Activated T-helper 2 cell treated with anti-CD3 and anti-CD28 coated beads, Interferon-gamma antibody, Interleukin-2, Interleukin-4, amounts not matched to agents 10 μg/mL and 5 μg/mL and 100 μg/mL, durations not matched to agents 14 hours and 24 hours and 36 hours (primary cell): ENCODE results near the gene NBEAL1. TPM values are rescaled to one million over a fixed set of nuclear protein-coding genes. Genes with fewer than 3 reads are reported as not detected.
"Not testable (repeated sequence)": the region's sequence is repeated elsewhere in the genome, so short reads cannot be mapped to it uniquely, and the experiment has no call there.

Experiments
- DNase-seq: peaks from one replicate; pipeline ENCODE4 v3.0.0; 2021; ENCODE audit warnings: low spot score
- H3K27ac Mint-ChIP-seq: one replicate; pipeline ENCODE4 v1.8.0; 2021; ENCODE audit warnings: mixed read lengths
- H3K27me3 Mint-ChIP-seq: one replicate; pipeline ENCODE4 v1.8.0; 2021; ENCODE audit warnings: low read depth, mixed read lengths
- H3K36me3 Mint-ChIP-seq: one replicate; pipeline ENCODE4 v1.8.0; 2021; ENCODE audit warnings: low read depth, mixed read lengths
- H3K4me1 Mint-ChIP-seq: one replicate; pipeline ENCODE4 v1.8.0; 2021; ENCODE audit warnings: low read depth, mixed read lengths
- H3K4me3 Mint-ChIP-seq: one replicate; pipeline ENCODE4 v1.8.0; 2021; ENCODE audit warnings: low read depth, mild to moderate bottlenecking, moderate library complexity, mixed read lengths
- H3K9me3 Mint-ChIP-seq: one replicate; pipeline ENCODE4 v1.8.0; 2021; ENCODE audit warnings: mixed read lengths
- intact Hi-C: fragments of 100-400 bp; cut with micrococcal nuclease; formaldehyde crosslinking; loops from one replicate; pipeline ENCODE4 v1.15.1; 2023
- total RNA-seq: library from RNA; stranded (reverse); gene quantifications from 2 replicates; pipeline ENCODE4 v1.2.3, GENCODE V29; 2022

The NBEAL1 gene
- total RNA-seq, 1 donor from 2014 or later: 10.6 TPM

DNA sequence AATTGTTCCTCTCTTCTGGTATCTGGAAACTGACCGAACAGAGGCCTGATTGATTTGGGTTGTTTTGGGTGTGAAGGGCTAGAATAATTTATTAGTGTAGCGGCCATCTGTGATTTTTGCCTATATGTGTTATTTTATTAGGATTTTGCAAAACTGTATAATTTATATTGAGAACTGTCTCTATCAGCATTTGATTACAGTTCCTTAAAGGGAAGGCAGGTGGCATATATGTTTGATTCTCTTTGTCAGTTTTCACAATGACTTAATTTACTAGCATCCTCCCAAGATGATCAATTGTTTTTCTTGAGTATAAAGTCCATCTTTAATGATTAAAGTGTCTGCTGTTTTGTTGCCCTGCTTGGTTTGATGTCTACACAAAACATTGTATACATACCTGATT is 4.5 kb downstream of the NBEAL1 start:
- intact Hi-C loops: loop anchor here (5.0 kb wide), 1 partner anchor 387 kb away; the partner anchor contains the start of gene FAM117B
- peaks cover 9% of the 10 kb centered on the region for H3K36me3 Mint-ChIP-seq
- no peak overlapping the region for H3K27ac Mint-ChIP-seq
- H3K4me3 Mint-ChIP-seq: no peak overlapping the region
- no peak for DNase-seq
- H3K9me3 Mint-ChIP-seq: no peaks in the 10 kb centered on the region
- H3K4me1 Mint-ChIP-seq: peaks cover 39% of the 10 kb centered on the region
- H3K27me3 Mint-ChIP-seq: no peaks in the 10 kb centered on the region

DNA sequence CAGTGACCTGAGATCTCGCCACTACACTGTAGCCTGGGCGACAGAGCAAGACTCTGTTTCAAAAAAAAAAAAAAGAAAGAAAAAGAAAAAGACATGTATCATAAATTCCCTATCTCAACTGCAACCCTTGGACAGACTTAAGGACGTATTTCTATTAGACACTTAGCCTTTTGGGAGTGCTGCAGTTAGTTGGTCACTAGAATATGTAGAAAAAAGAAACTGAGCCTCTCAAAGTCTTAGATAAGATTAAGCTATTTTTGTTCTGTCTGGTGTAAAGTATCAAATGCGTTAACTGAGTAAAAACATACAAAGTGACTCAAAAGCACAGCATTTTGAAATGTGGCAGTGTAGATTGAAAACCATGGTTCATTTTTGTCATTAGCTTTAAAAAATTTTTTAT is 7.3 kb downstream of the NBEAL1 start:
- Mint-ChIP-seq H3K4me3 (no peak overlapping the region), H3K36me3 (peaks cover 7% of the 10 kb centered on the region), H3K27me3 (no peaks in the 10 kb centered on the region)

DNA sequence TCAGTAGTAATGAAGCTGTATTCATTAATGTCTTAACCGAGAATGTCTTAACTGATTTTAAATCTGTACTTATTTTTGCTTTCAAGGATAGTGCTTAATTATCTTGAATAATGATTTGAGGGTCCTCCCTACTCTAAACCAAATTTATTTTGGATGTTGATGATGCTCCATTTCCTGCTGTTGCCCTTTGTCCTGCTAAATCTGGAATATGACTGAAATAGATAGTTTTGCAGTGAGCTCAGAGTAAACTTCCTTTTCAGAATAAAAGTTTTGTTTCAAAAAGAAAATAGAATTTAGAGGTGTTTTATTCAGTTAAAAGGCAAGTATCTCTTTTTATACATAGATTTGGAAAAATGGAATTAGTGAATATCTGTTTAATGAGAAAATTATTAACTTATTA is 8.1 kb downstream of the NBEAL1 start:
- Mint-ChIP-seq H3K4me1 (peaks cover 29% of the 10 kb centered on the region), H3K4me3 (no peak overlapping the region), H3K36me3 (peaks cover 6% of the 10 kb centered on the region), H3K27me3 (no peaks in the 10 kb centered on the region), H3K9me3 (no peaks in the 10 kb centered on the region), H3K27ac (no peak overlapping the region)
- no peak for DNase-seq
- intact Hi-C loops: no loop called here

More for the DNA sequence above, 7.3 kb downstream of the NBEAL1 start:
- Mint-ChIP-seq H3K9me3 (no peaks in the 10 kb centered on the region), H3K4me1 (peaks cover 31% of the 10 kb centered on the region), H3K27ac (no peak overlapping the region)
- DNase-seq: no peak
- intact Hi-C loops: no loop called here

GRCh38 chr2:203025592-203025991 is 10.9 kb downstream of the NBEAL1 start:
- intact Hi-C loops: no loop called here
- DNase-seq: no peak
- no peaks in the 10 kb centered on the region for H3K27me3 Mint-ChIP-seq
- H3K36me3 Mint-ChIP-seq: peaks cover 6% of the 10 kb centered on the region
- no peak overlapping the region for H3K27ac Mint-ChIP-seq
- H3K4me1 Mint-ChIP-seq: peaks cover 15% of the 10 kb centered on the region
- no peak overlapping the region for H3K4me3 Mint-ChIP-seq
- no peaks in the 10 kb centered on the region for H3K9me3 Mint-ChIP-seq

DNA sequence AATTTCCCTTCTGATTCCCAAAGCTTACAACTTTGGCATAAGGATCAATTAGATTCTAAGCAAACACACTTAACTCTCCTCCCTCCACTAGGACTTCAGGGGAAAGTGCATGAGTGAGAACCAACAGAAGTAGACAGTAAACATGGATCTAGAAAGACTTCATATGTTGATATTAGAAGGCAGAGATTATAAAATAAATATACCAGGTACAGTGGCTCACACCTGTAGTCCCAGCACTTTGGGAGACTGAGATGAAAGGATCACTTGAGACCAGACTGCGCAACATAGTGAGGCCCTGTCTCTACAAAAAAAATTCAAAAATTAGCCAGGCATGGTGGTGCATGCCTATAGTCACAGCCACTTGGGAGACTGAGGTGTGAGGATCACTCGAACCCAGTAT is 15.9 kb downstream of the NBEAL1 start:
- H3K27me3 Mint-ChIP-seq: no peaks in the 10 kb centered on the region
- H3K4me3 Mint-ChIP-seq: no peak overlapping the region
- peaks cover 6% of the 10 kb centered on the region for H3K9me3 Mint-ChIP-seq
- DNase-seq: no peak
- H3K4me1 Mint-ChIP-seq: peaks cover 19% of the 10 kb centered on the region
- peaks cover 5% of the 10 kb centered on the region for H3K36me3 Mint-ChIP-seq
- no peak overlapping the region for H3K27ac Mint-ChIP-seq
- intact Hi-C loops: no loop called here

DNA sequence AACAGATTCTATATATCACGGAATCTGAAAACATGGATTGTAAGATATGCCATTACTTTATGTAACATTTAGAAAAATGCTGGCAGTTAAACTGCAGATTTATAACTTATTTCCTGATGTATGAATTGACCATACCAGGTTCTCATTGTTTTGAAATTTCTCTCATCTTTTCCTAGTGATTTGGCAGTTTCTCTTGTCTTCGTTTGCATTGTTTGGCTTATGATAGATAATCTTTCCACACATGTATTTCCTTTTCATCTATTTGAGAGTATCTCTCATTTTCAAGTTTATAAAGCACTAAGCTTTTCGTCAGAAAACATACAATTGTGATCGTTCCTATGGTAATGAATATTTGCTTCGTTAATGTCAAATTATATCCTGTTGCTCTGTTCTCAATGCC is 16.3 kb downstream of the NBEAL1 start:
- Mint-ChIP-seq H3K36me3 (peaks cover 5% of the 10 kb centered on the region), H3K9me3 (peaks cover 6% of the 10 kb centered on the region), H3K27me3 (no peaks in the 10 kb centered on the region), H3K4me1 (peaks cover 16% of the 10 kb centered on the region), H3K4me3 (no peak overlapping the region), H3K27ac (no peak overlapping the region)
- DNase-seq: no peak
- intact Hi-C loops: no loop called here

DNA sequence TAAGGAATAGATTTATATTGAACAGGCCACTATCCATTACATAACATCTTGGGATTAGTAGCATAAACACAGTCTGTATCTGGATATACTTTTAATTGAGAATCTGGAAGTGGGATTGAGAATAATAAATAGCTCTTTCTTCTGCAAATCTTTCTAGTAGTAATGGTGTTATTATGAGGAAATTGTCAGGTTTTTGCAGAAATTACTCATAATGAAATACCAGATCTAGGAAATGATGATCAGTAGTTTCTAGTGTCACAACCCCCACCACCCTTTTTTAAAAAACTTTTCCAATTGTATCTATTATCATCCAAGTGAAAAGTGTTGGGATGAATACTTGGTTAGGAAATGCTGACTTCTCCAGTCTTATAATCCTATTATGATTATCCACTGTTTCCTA is 18.7 kb downstream of the NBEAL1 start:
- Mint-ChIP-seq H3K4me3 (no peak overlapping the region), H3K27me3 (no peaks in the 10 kb centered on the region), H3K27ac (no peak overlapping the region), H3K4me1 (peaks cover 16% of the 10 kb centered on the region), H3K36me3 (peaks cover 5% of the 10 kb centered on the region), H3K9me3 (peaks cover 6% of the 10 kb centered on the region)
- no peak for DNase-seq
- intact Hi-C loops: no loop called here

- intact Hi-C loops: no loop called here
- peaks cover 6% of the 10 kb centered on the region for H3K9me3 Mint-ChIP-seq
Measured at GRCh38 chr2:203035879-203036470, 21.3 kb downstream of the NBEAL1 start.

DNA sequence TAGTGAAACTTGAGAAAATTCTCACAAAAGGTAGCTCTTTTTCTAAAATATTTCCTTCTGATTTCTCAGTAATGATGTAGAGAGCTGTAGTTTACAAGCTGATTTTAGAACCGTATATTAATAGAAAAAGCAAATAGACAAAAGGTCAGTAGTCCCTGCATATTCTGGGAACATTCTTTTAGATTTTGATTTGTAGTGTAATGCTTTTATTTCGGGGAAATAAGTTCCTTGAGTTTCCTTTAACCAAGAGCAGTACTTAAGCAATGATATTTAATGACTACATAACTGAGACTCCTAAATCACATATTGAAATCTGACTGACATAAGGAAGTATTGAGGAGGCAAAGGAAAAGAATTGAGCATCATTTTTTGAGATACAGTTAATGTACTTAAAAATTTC is 22.4 kb downstream of the NBEAL1 start:
- no peak overlapping the region for H3K4me3 Mint-ChIP-seq

More at GRCh38 chr2:203035879-203036470, 21.3 kb downstream of the NBEAL1 start:
- Mint-ChIP-seq H3K27me3 (no peaks in the 10 kb centered on the region), H3K4me3 (no peak overlapping the region), H3K36me3 (peaks cover 5% of the 10 kb centered on the region), H3K27ac (no peak overlapping the region), H3K4me1 (peaks cover 17% of the 10 kb centered on the region)
- DNase-seq: no peak

GRCh38 chr2:203038586-203038985 is 23.9 kb downstream of the NBEAL1 start:
- Mint-ChIP-seq H3K27ac (no peak overlapping the region), H3K36me3 (peaks cover 6% of the 10 kb centered on the region), H3K4me3 (no peak overlapping the region), H3K9me3 (no peaks in the 10 kb centered on the region), H3K27me3 (no peaks in the 10 kb centered on the region), H3K4me1 (peaks cover 6% of the 10 kb centered on the region)
- intact Hi-C loops: no loop called here
- DNase-seq: no peak

More for the DNA sequence above, 22.4 kb downstream of the NBEAL1 start:
- H3K36me3 Mint-ChIP-seq: peaks cover 5% of the 10 kb centered on the region
- DNase-seq: no peak
- peaks cover 2% of the 10 kb centered on the region for H3K9me3 Mint-ChIP-seq
- H3K27ac Mint-ChIP-seq: no peak overlapping the region
- H3K4me1 Mint-ChIP-seq: peaks cover 13% of the 10 kb centered on the region
- no peaks in the 10 kb centered on the region for H3K27me3 Mint-ChIP-seq
- intact Hi-C loops: no loop called here

- H3K27ac Mint-ChIP-seq, H3K4me1 Mint-ChIP-seq, DNase-seq, H3K36me3 Mint-ChIP-seq, H3K27me3 Mint-ChIP-seq, H3K4me3 Mint-ChIP-seq, intact Hi-C loops, H3K9me3 Mint-ChIP-seq: not testable (repeated sequence)
Measured at GRCh38 chr2:203039211-203039610, 24.5 kb downstream of the NBEAL1 start.

DNA sequence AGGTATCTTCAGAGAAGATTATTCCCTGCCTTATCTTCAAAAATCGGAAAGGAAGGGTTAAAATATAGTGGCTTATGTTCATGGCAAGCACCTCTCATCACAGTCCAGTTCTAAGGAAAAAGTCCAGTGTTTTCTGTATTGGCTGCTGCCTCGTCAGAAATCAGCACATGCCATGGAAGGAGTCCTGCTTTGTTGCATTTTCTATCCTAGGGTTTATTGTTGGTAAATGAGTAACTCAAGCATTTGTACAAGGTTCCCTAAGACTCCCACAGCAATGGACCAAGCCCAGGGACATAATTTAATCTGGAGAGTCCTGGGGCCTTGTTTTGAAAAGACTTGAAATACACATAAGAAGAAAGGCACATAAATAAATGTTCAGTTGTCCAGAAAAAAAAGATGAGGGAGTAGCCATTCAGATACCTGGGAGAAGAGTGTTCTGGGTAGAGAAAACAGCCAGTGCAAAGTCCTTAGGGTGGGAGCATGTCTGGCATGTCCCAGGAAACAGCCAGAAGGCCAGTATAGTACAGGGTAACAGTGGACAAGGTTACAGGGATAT is 26.4 kb downstream of the NBEAL1 start:
- H3K4me3 Mint-ChIP-seq: no peak overlapping the region
- DNase-seq: no peak
- H3K27ac Mint-ChIP-seq: no peak overlapping the region
- no peaks in the 10 kb centered on the region for H3K27me3 Mint-ChIP-seq
- peaks cover 3% of the 10 kb centered on the region for H3K4me1 Mint-ChIP-seq
- intact Hi-C loops: no loop called here
- no peaks in the 10 kb centered on the region for H3K9me3 Mint-ChIP-seq
- H3K36me3 Mint-ChIP-seq: peaks cover 6% of the 10 kb centered on the region

DNA sequence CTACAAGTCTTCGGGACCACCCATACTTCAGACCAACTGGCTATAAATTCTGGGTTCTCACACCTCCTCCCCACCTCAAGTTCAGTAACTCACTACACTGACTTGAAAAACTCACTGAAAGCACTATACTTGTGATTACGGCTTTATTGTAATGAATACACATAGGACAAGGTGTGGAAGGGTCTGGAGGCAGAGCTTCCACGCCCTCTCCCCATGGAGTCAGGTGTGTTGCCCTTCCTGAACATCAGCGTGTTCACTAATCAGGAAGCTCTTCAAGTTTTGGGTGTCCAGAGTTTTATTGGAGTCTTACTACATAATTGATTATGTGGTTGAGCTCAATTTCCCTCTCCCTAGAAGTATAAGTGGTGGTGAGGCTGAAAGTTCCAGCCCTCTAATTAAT is 27.5 kb downstream of the NBEAL1 start:
- H3K27ac Mint-ChIP-seq: no peak overlapping the region
- no peak for DNase-seq
- intact Hi-C loops: no loop called here
- H3K4me1 Mint-ChIP-seq: peaks cover 3% of the 10 kb centered on the region
- H3K27me3 Mint-ChIP-seq: no peaks in the 10 kb centered on the region
- no peaks in the 10 kb centered on the region for H3K9me3 Mint-ChIP-seq
- no peak overlapping the region for H3K4me3 Mint-ChIP-seq
- H3K36me3 Mint-ChIP-seq: peaks cover 6% of the 10 kb centered on the region
